Osteoblast (primary cell): Measurements from ENCODE around the gene SCART1. TPM values are rescaled to one million over a fixed set of nuclear protein-coding genes. Genes with fewer than 3 reads are reported as not detected.

Experiments
- DNase-seq: peaks from one replicate; pipeline ENCODE4 v3.0.0; 2011; ENCODE audit warnings: low spot score, mixed read lengths; ENCODE audit not compliant: insufficient read length; ENCODE audit errors: missing footprints
- H2AFZ ChIP-seq: 2 replicates; pipeline ENCODE4 v1.6.0; 2011; ENCODE audit warnings: mild to moderate bottlenecking, low read length
- H3K27ac ChIP-seq: 2 replicates; pipeline ENCODE4 v1.5.1; 2011; ENCODE audit warnings: mild to moderate bottlenecking, low read depth, low read length, moderate library complexity
- H3K27me3 ChIP-seq: 2 replicates; pipeline ENCODE4 v1.6.0; 2012; ENCODE audit warnings: mild to moderate bottlenecking, control low read depth, inconsistent platforms, low read length, moderate library complexity; ENCODE audit not compliant: insufficient read depth
- H3K36me3 ChIP-seq: 2 replicates; pipeline ENCODE4 v1.5.1; 2011; ENCODE audit warnings: mild to moderate bottlenecking, low read length, control low read depth, moderate library complexity; ENCODE audit not compliant: insufficient read depth
- H3K4me1 ChIP-seq: 2 replicates; pipeline ENCODE4 v1.5.1; 2011; ENCODE audit warnings: mild to moderate bottlenecking, low read length, control low read depth, moderate library complexity; ENCODE audit not compliant: insufficient read depth
- H3K4me2 ChIP-seq: 2 replicates; pipeline ENCODE4 v1.6.0; 2011; ENCODE audit warnings: mild to moderate bottlenecking, low read length; ENCODE audit not compliant: insufficient read depth
- H3K4me3 ChIP-seq: fragments of 200-600 bp; sonication (generic); 3 replicates; pipeline ENCODE4 v1.5.1; 2012; ENCODE audit warnings: mild to moderate bottlenecking, low read length, inconsistent platforms; ENCODE audit not compliant: insufficient read depth
- H3K79me2 ChIP-seq: 2 replicates; pipeline ENCODE4 v1.6.0; 2012; ENCODE audit warnings: mild to moderate bottlenecking, low read length, control low read depth, inconsistent platforms; ENCODE audit not compliant: insufficient read depth
- H3K9me3 ChIP-seq: 2 replicates; pipeline ENCODE4 v1.5.1; 2011; ENCODE audit warnings: low read depth, low read length, control low read depth
- H4K20me1 ChIP-seq: 2 replicates; pipeline ENCODE4 v1.6.0; 2012; ENCODE audit warnings: mild to moderate bottlenecking, low read length, control low read depth; ENCODE audit not compliant: insufficient read depth
- total RNA-seq: library from RNA; depleted of rRNA; stranded (reverse); fragments of >200 nt; gene quantifications from 2 replicates; pipeline ENCODE4 v1.2.3, GENCODE V29; 2012
- TF ChIP-seq, protein P1 (sequence below): IDR thresholded peaks from 2 replicates; pipeline ENCODE4 v1.5.1; 2011; ENCODE audit warnings: mild to moderate bottlenecking, low read depth, low read length, moderate library complexity; ENCODE audit errors: extremely low read depth

The SCART1 gene
- total RNA-seq, 1 donor = 5.1 TPM

GRCh38 chr10:133445751-133446708 is 7.7 kb upstream of the SCART1 start:
- no peak overlapping the region for H3K4me3 ChIP-seq
- peaks cover 4% of the 10 kb centered on the region for H3K9me3 ChIP-seq
- no peak overlapping the region for H3K4me2 ChIP-seq
- peak; percentile 82 for DNase-seq
- H3K4me1 ChIP-seq = no peaks in the 10 kb centered on the region
- no peaks in the 10 kb centered on the region for H3K36me3 ChIP-seq
- TF ChIP-seq, protein P1, sequence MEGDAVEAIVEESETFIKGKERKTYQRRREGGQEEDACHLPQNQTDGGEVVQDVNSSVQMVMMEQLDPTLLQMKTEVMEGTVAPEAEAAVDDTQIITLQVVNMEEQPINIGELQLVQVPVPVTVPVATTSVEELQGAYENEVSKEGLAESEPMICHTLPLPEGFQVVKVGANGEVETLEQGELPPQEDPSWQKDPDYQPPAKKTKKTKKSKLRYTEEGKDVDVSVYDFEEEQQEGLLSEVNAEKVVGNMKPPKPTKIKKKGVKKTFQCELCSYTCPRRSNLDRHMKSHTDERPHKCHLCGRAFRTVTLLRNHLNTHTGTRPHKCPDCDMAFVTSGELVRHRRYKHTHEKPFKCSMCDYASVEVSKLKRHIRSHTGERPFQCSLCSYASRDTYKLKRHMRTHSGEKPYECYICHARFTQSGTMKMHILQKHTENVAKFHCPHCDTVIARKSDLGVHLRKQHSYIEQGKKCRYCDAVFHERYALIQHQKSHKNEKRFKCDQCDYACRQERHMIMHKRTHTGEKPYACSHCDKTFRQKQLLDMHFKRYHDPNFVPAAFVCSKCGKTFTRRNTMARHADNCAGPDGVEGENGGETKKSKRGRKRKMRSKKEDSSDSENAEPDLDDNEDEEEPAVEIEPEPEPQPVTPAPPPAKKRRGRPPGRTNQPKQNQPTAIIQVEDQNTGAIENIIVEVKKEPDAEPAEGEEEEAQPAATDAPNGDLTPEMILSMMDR = no peak
- H3K27me3 ChIP-seq = no peaks in the 10 kb centered on the region
- H3K27ac ChIP-seq = no peak overlapping the region
- no peaks in the 10 kb centered on the region for H3K79me2 ChIP-seq
- H4K20me1 ChIP-seq = no peaks in the 10 kb centered on the region
- no peak overlapping the region for H2AFZ ChIP-seq

GRCh38 chr10:133446979-133447378 is 6.8 kb upstream of the SCART1 start:
- peaks cover 4% of the 10 kb centered on the region for H3K9me3 ChIP-seq
- no peak overlapping the region for H3K27ac ChIP-seq
- no peaks in the 10 kb centered on the region for H4K20me1 ChIP-seq
- H3K27me3 ChIP-seq = no peaks in the 10 kb centered on the region
- H3K79me2 ChIP-seq = no peaks in the 10 kb centered on the region
- no peak for DNase-seq
- no peak overlapping the region for H3K4me2 ChIP-seq
- H3K4me3 ChIP-seq = no peak overlapping the region
- H3K36me3 ChIP-seq = no peaks in the 10 kb centered on the region
- no peaks in the 10 kb centered on the region for H3K4me1 ChIP-seq
- TF ChIP-seq, protein P1 = no peak
- no peak overlapping the region for H2AFZ ChIP-seq

GRCh38 chr10:133448120-133448519 is 5.6 kb upstream of the SCART1 start:
- Histone ChIP-seq H3K79me2 (no peaks in the 10 kb centered on the region), H3K4me2 (no peak overlapping the region), H4K20me1 (no peaks in the 10 kb centered on the region), H3K9me3 (peaks cover 4% of the 10 kb centered on the region), H3K27ac (no peak overlapping the region), H3K4me1 (no peaks in the 10 kb centered on the region), H2AFZ (no peak overlapping the region), H3K36me3 (no peaks in the 10 kb centered on the region), H3K4me3 (no peak overlapping the region), H3K27me3 (no peaks in the 10 kb centered on the region)
- TF ChIP-seq, protein P1 = no peak
- DNase-seq = no peak

GRCh38 chr10:133451346-133451745 is 2.4 kb upstream of the SCART1 start:
- Histone ChIP-seq H4K20me1 (no peaks in the 10 kb centered on the region), H3K4me2 (no peak overlapping the region), H3K27ac (no peak overlapping the region), H3K79me2 (no peaks in the 10 kb centered on the region), H3K27me3 (no peaks in the 10 kb centered on the region), H3K4me3 (no peak overlapping the region), H3K4me1 (no peaks in the 10 kb centered on the region), H3K36me3 (no peaks in the 10 kb centered on the region), H3K9me3 (peaks cover 4% of the 10 kb centered on the region), H2AFZ (no peak overlapping the region)
- DNase-seq = no peak
- TF ChIP-seq, protein P1 = no peak
